Ectodermal cell (in vitro differentiated cells): ENCODE results near the gene VWF.

Experiments used
- H3K27ac ChIP-seq: 2 replicates; pipeline ENCODE4 v1.7.0; 2013; ENCODE audit warnings: mild to moderate bottlenecking, low read depth, low read length; ENCODE audit not compliant: insufficient read depth, poor library complexity, severe bottlenecking
- H3K27me3 ChIP-seq: 2 replicates; pipeline ENCODE4 v1.7.0; 2013; ENCODE audit warnings: mild to moderate bottlenecking, low read length; ENCODE audit not compliant: insufficient read depth, control insufficient read depth, poor library complexity, severe bottlenecking
- H3K36me3 ChIP-seq: one replicate; pipeline ENCODE4 v1.7.0; 2013; ENCODE audit warnings: low read length; ENCODE audit not compliant: control insufficient read depth, insufficient read depth
- H3K4me1 ChIP-seq: one replicate; pipeline ENCODE4 v1.7.0; 2013; ENCODE audit warnings: low read length; ENCODE audit not compliant: control insufficient read depth, insufficient read depth
- H3K4me3 ChIP-seq: 2 replicates; pipeline ENCODE4 v1.7.0; 2013; ENCODE audit warnings: low read depth, low read length, control low read depth; ENCODE audit not compliant: insufficient read depth
- H3K9me3 ChIP-seq: 2 replicates; pipeline ENCODE4 v1.7.0; 2013; ENCODE audit warnings: mild to moderate bottlenecking, low read length, moderate library complexity; ENCODE audit not compliant: control insufficient read depth
- WGBS, 2 experiments: methylation state at CpG; one replicate each; pipeline ENCODE4 v1.1.7; 2013; ENCODE audit warnings: missing lambda C conversion rate in 2 of 2; 5-methylcytosine and 5-hydroxymethylcytosine counted together

Gene VWF

GRCh38 chr12:5945071-5946008 lies 179.1 kb downstream of the VWF start, which contains the start of gene ANO2:
TSS of gene ANO2 (minus strand) at chr12:5945259. CDS start at chr12:5945217, 42 bp downstream.
- peaks cover 41% of the 10 kb centered on the region for H3K27me3 ChIP-seq
- 3% methylated on average over 66 of the region's 66 CpGs for WGBS, 2 experiments

GRCh38 chr12:5944688-5945070 lies 179.8 kb downstream of the VWF start:
- no peaks in the 10 kb centered on the region for H3K36me3 ChIP-seq
- 10 to 12% methylated on average over 12 of the region's 12 CpGs for WGBS, 2 experiments
- peaks cover 41% of the 10 kb centered on the region for H3K27me3 ChIP-seq
- H3K4me3 ChIP-seq, result peak overlapping the region; percentile 65
- H3K4me1 ChIP-seq, result peaks cover 5% of the 10 kb centered on the region
- H3K9me3 ChIP-seq, result no peaks in the 10 kb centered on the region
- no peak overlapping the region for H3K27ac ChIP-seq

More at GRCh38 chr12:5945071-5946008, 179.1 kb downstream of the VWF start, which contains the start of gene ANO2:
- Histone ChIP-seq H3K27ac (no peak within 1 kb of the TSS), H3K36me3 (no peaks in the 10 kb centered on the region), H3K4me3 (peak within 1 kb of the TSS; percentile 65), H3K9me3 (no peaks in the 10 kb centered on the region), H3K4me1 (peaks cover 5% of the 10 kb centered on the region)

GRCh38 chr12:5944053-5944452 lies 180.4 kb downstream of the VWF start:
- peaks cover 41% of the 10 kb centered on the region for H3K27me3 ChIP-seq
- peak overlapping the region; percentile 65 for H3K4me3 ChIP-seq
- H3K4me1 ChIP-seq, result peaks cover 5% of the 10 kb centered on the region
- no peaks in the 10 kb centered on the region for H3K36me3 ChIP-seq
- WGBS, 2 experiments, result 90 to 91% methylated on average over 8 of the region's 8 CpGs
- no peaks in the 10 kb centered on the region for H3K9me3 ChIP-seq
- H3K27ac ChIP-seq, result no peak overlapping the region

GRCh38 chr12:5941907-5942306 lies 182.6 kb downstream of the VWF start:
- H3K27me3 ChIP-seq, result peaks cover 33% of the 10 kb centered on the region
- WGBS, 2 experiments, result 93% methylated on average over 3 of the region's 3 CpGs
- H3K4me3 ChIP-seq, result no peak overlapping the region
- H3K4me1 ChIP-seq, result no peaks in the 10 kb centered on the region
- no peaks in the 10 kb centered on the region for H3K9me3 ChIP-seq
- no peaks in the 10 kb centered on the region for H3K36me3 ChIP-seq
- no peak overlapping the region for H3K27ac ChIP-seq

GRCh38 chr12:5927732-5928516 lies 196.5 kb downstream of the VWF start:
- no peaks in the 10 kb centered on the region for H3K9me3 ChIP-seq
- WGBS, 2 experiments, result 83 to 91% methylated on average over 4 of the region's 4 CpGs
- H3K4me3 ChIP-seq, result no peak overlapping the region
- H3K27ac ChIP-seq, result no peak overlapping the region
- peaks cover 9% of the 10 kb centered on the region for H3K4me1 ChIP-seq
- no peaks in the 10 kb centered on the region for H3K36me3 ChIP-seq
- H3K27me3 ChIP-seq, result no peaks in the 10 kb centered on the region

GRCh38 chr12:5925646-5926045 lies 198.8 kb downstream of the VWF start:
- WGBS, 2 experiments, result 94 to 95% methylated on average over 9 of the region's 9 CpGs
- H3K4me3 ChIP-seq, result no peak overlapping the region
- H3K27ac ChIP-seq, result no peak overlapping the region
- H3K9me3 ChIP-seq, result no peaks in the 10 kb centered on the region
- no peaks in the 10 kb centered on the region for H3K27me3 ChIP-seq
- H3K4me1 ChIP-seq, result peaks cover 19% of the 10 kb centered on the region
- H3K36me3 ChIP-seq, result no peaks in the 10 kb centered on the region

- H3K27me3 ChIP-seq, result no peaks in the 10 kb centered on the region
- no peaks in the 10 kb centered on the region for H3K36me3 ChIP-seq
- H3K9me3 ChIP-seq, result no peaks in the 10 kb centered on the region
- no peak overlapping the region for H3K27ac ChIP-seq
- H3K4me1 ChIP-seq, result peaks cover 19% of the 10 kb centered on the region
- H3K4me3 ChIP-seq, result no peak overlapping the region
- 84 to 85% methylated on average over 7 of the region's 7 CpGs for WGBS, 2 experiments
Observed at GRCh38 chr12:5924342-5924741, 200.1 kb downstream of the VWF start.

GRCh38 chr12:5923751-5924150 lies 200.7 kb downstream of the VWF start:
- no peaks in the 10 kb centered on the region for H3K36me3 ChIP-seq
- WGBS, 2 experiments, result 85 to 88% methylated on average over 5 of the region's 5 CpGs
- no peaks in the 10 kb centered on the region for H3K27me3 ChIP-seq
- no peak overlapping the region for H3K4me3 ChIP-seq
- H3K27ac ChIP-seq, result peak overlapping the region; percentile 26
- peaks cover 19% of the 10 kb centered on the region for H3K4me1 ChIP-seq
- H3K9me3 ChIP-seq, result no peaks in the 10 kb centered on the region

- H3K36me3 ChIP-seq, result no peaks in the 10 kb centered on the region
- H3K4me3 ChIP-seq, result no peak overlapping the region
- H3K9me3 ChIP-seq, result no peaks in the 10 kb centered on the region
- H3K4me1 ChIP-seq, result peaks cover 19% of the 10 kb centered on the region
- 72 to 75% methylated on average over 11 to 13 of the region's 14 CpGs for WGBS, 2 experiments
- H3K27me3 ChIP-seq, result no peaks in the 10 kb centered on the region
- H3K27ac ChIP-seq, result peak overlapping the region; percentile 26
Observed at GRCh38 chr12:5923043-5923605, 201.3 kb downstream of the VWF start.
